Endothelial cell of umbilical vein (primary cell): ENCODE results near the gene P2RX3. TPM values are rescaled to one million over a fixed set of nuclear protein-coding genes. Genes with fewer than 3 reads are reported as not detected.

Experiments used
- BruUV-seq: library from RNA; stranded (reverse); fragments of 400-500 nt; replicated peaks from 2 replicates; lab custom pipeline; 2021; lab: Mats Ljungman, UMichigan
- CTCF ChIA-PET: fragments of 300-600, 350-600 bp; sonication (Branson Sonifier 250); formaldehyde crosslinking; loops from one replicate; lab custom pipeline; 2021; ENCODE audit warnings: antibody characterized with exemption, inconsistent platforms; lab: Charles Lee
- POLR2A ChIA-PET: fragments of 300-600, 350-600 bp; sonication (Branson Sonifier 250); formaldehyde crosslinking; loops from one replicate; lab custom pipeline; 2021; ENCODE audit warnings: antibody characterized with exemption, inconsistent platforms; lab: Charles Lee
- DNase-seq: peaks from one replicate; pipeline ENCODE4 v3.0.0-alpha.2; 2011; ENCODE audit warnings: low read depth, low spot score
- FAIRE-seq: peaks from 2 replicates; lab custom pipeline; 2011; peaks lifted over from hg19 to GRCh38; lab: Jason Lieb, UNC
- H2AFZ ChIP-seq: 2 replicates; pipeline ENCODE4 v1.6.0; 2012; ENCODE audit warnings: low read depth, low read length, control low read depth, inconsistent platforms
- H3K27ac ChIP-seq: 2 replicates; pipeline ENCODE4 v1.5.1; 2011; ENCODE audit warnings: low read depth, mild to moderate bottlenecking, control low read depth, low read length, moderate library complexity; ENCODE audit not compliant: insufficient read depth
- H3K27me3 ChIP-seq, 2 experiments: 2 replicates each; pipeline versions ENCODE4 v1.6.0 to v1.6.1; 2011; ENCODE audit warnings: low read length in 2 of 2, mixed read lengths in 1 of 2; ENCODE audit not compliant: control insufficient read depth in 2 of 2, insufficient read depth in 2 of 2
- H3K36me3 ChIP-seq, 2 experiments: 2 replicates in 1 of 2; 3 replicates in 1 of 2; pipeline ENCODE4 v1.5.1; 2011; ENCODE audit warnings: low read length in 2 of 2, mild to moderate bottlenecking in 1 of 2, moderate library complexity in 1 of 2; ENCODE audit not compliant: control insufficient read depth in 2 of 2, insufficient read depth in 2 of 2; ENCODE audit errors: extremely low read depth in 1 of 2
- H3K4me1 ChIP-seq: 3 replicates; pipeline ENCODE4 v1.5.1; 2011; ENCODE audit warnings: mild to moderate bottlenecking, low read length; ENCODE audit not compliant: control insufficient read depth, insufficient read depth; ENCODE audit errors: extremely low read depth
- H3K4me2 ChIP-seq: 2 replicates; pipeline ENCODE4 v1.6.1; 2011; ENCODE audit warnings: low read length, control low read depth, mixed read lengths; ENCODE audit not compliant: insufficient read depth
- H3K4me3 ChIP-seq, 3 experiments: fragments of 200-600 bp in 1 of 3; sonication (generic), shearing (Covaris generic) in 1 of 3; replicated peaks in 1 of 3; 2 replicates each; pipeline ENCODE4 v1.5.1; 2011 to 2016; ENCODE audit warnings: control low read depth in 3 of 3, low read length in 3 of 3, mild to moderate bottlenecking in 2 of 3, inconsistent platforms in 1 of 3, low read depth in 1 of 3, moderate library complexity in 1 of 3; ENCODE audit not compliant: insufficient read depth in 1 of 3
- H3K79me2 ChIP-seq: 2 replicates; pipeline ENCODE4 v1.6.0; 2012; ENCODE audit warnings: low read length, inconsistent platforms; ENCODE audit not compliant: control insufficient read depth, insufficient read depth
- H3K9ac ChIP-seq: replicated peaks from 2 replicates; pipeline ENCODE3; 2011; ENCODE audit warnings: low read length, control low read depth; ENCODE audit not compliant: insufficient read depth; ENCODE audit errors: extremely low read depth
- H3K9me1 ChIP-seq: replicated peaks from 3 replicates; pipeline ENCODE4 v1.6.0; 2011; ENCODE audit warnings: mild to moderate bottlenecking, low read length; ENCODE audit not compliant: control insufficient read depth, insufficient read depth; ENCODE audit errors: extremely low read depth
- H3K9me3 ChIP-seq: replicated peaks from 2 replicates; pipeline ENCODE4 v1.5.1; 2012; ENCODE audit warnings: low read length, inconsistent platforms; ENCODE audit not compliant: control insufficient read depth, insufficient read depth
- H4K20me1 ChIP-seq: replicated peaks from 2 replicates; pipeline ENCODE3; 2011; ENCODE audit warnings: mild to moderate bottlenecking, low read length; ENCODE audit not compliant: control insufficient read depth, insufficient read depth; ENCODE audit errors: extremely low read depth
- EZH2 ChIP-seq: IDR thresholded peaks from 2 replicates; pipeline ENCODE4 v1.6.1; 2012; ENCODE audit warnings: borderline replicate concordance, low read depth, mild to moderate bottlenecking, moderate library complexity, low read length, inconsistent platforms; ENCODE audit not compliant: severe bottlenecking
- FOS ChIP-seq: IDR thresholded peaks from 2 replicates; pipeline ENCODE4 v1.6.1; 2011; ENCODE audit warnings: mild to moderate bottlenecking, low read length, moderate library complexity, borderline replicate concordance; ENCODE audit not compliant: insufficient read depth
- GATA2 ChIP-seq: IDR thresholded peaks from 2 replicates; pipeline ENCODE4 v1.7.0; 2011; ENCODE audit warnings: low read depth, mild to moderate bottlenecking, moderate library complexity, mixed read lengths, low read length; ENCODE audit not compliant: insufficient read length, insufficient read depth
- JUN ChIP-seq: IDR thresholded peaks from 2 replicates; pipeline ENCODE4 v1.6.1; 2011; ENCODE audit warnings: borderline replicate concordance, low read depth; ENCODE audit not compliant: insufficient read length, insufficient read depth
- MYC ChIP-seq: IDR thresholded peaks from one replicate; pipeline ENCODE4 v1.6.1; 2011; ENCODE audit warnings: mild to moderate bottlenecking, low read depth, low read length
- POLR2A ChIP-seq: IDR thresholded peaks from 2 replicates; pipeline ENCODE4 v1.6.1; 2012; ENCODE audit warnings: low read depth, mild to moderate bottlenecking, control low read depth, low read length
- POLR2AphosphoS5 ChIP-seq: IDR thresholded peaks from 2 replicates; pipeline ENCODE4 v1.6.1; 2012; ENCODE audit warnings: low read depth, mild to moderate bottlenecking, control low read depth, low read length, moderate library complexity; ENCODE audit not compliant: insufficient read depth
- dilution Hi-C: fragments of 300-500 bp; cut with MboI; formaldehyde crosslinking; loops from one replicate; pipeline ENCODE4 v1.15.0; 2019; ENCODE audit warnings: low sequenced_read_pairs; ENCODE audit not compliant: extremely low pct_ligation_motif_present
- intact Hi-C: fragments of 100-400 bp; cut with micrococcal nuclease; formaldehyde crosslinking; loops from one replicate; pipeline ENCODE4 v1.10.0; 2022
- polyA plus RNA-seq, 4 experiments: library from polyadenylated mRNA; depleted of rRNA in 3 of 4; stranded (reverse) in 3 of 4; unstranded in 1 of 4; fragments of >200 nt; gene quantifications; 2 replicates each; pipeline versions ENCODE4 v1.2.1 to v1.2.3, GENCODE V29; 2011 to 2012; ENCODE audit warnings: missing spikeins in 1 of 4
- total RNA-seq: library from RNA; stranded (reverse); gene quantifications from 2 replicates; pipeline ENCODE4 v1.2.3, GENCODE V29; 2021
- TF ChIP-seq, protein P1 (sequence below): IDR thresholded peaks from 2 replicates; pipeline ENCODE4 v1.6.1; 2011; ENCODE audit not compliant: insufficient read depth, insufficient read length
- TF ChIP-seq, protein P2 (sequence below), 2 donors: IDR thresholded peaks; 1 replicate in 1 of 2; 2 replicates in 1 of 2; pipeline ENCODE4 v1.5.1; 2011; ENCODE audit warnings: low read length in 2 of 2, mild to moderate bottlenecking in 2 of 2, moderate library complexity in 2 of 2, control low read depth in 1 of 2, inconsistent platforms in 1 of 2, low read depth in 1 of 2; ENCODE audit not compliant: insufficient read depth in 1 of 2; ENCODE audit errors: extremely low read depth in 1 of 2

Gene P2RX3
- total and polyA plus RNA-seq, 2 donors (not counting 3 experiments of a cell fraction or from before 2014, with no cell fraction given) = not detected

DNA sequence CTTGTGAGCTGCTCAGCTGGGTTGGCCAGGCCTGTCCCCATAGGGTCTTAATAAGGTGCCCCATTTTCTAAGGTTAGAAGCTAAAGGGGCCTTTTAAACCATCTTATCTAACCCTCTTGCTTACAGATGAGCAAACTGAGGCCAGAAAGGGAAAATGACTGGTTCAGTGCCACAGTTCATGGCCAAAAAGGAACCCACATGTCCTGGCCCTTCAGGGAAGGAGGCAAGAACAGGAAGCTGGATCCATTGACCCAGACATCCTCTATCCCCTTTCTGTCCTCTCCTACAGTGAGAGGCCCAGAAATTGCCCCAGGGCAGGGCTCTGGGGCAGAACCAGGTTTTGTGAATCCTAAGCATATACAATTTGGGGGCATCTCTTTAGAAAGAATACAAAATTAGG lies 32.8 kb downstream of the P2RX3 start:
- H3K9me3 ChIP-seq = no peaks in the 10 kb centered on the region
- H3K27me3 ChIP-seq = no peaks in the 10 kb centered on the region
- DNase-seq = no peak
- no peak overlapping the region for H2AFZ ChIP-seq
- no peaks in the 10 kb centered on the region for H3K79me2 ChIP-seq
- no peak for FAIRE-seq
- POLR2A ChIA-PET = no interaction called here
- BruUV-seq = no TSS peak
- no peaks in the 10 kb centered on the region for H3K4me1 ChIP-seq
- dilution Hi-C loops (no loop called here), intact Hi-C loops (no loop called here)
- H3K4me3 ChIP-seq = no peak overlapping the region
- H3K4me2 ChIP-seq = no peak overlapping the region
- no peak overlapping the region for H3K9ac ChIP-seq
- H3K9me1 ChIP-seq = no peaks in the 10 kb centered on the region
- CTCF ChIA-PET = interaction anchor here (0.5 to 2.3 kb wide), 5 partner anchors 10 to 87 kb away, joined by 3 to 12 read pairs (median 4); no protein-coding TSS in a partner anchor
- H3K36me3 ChIP-seq = no peaks in the 10 kb centered on the region
- H3K27ac ChIP-seq = no peak overlapping the region
- H4K20me1 ChIP-seq = no peaks in the 10 kb centered on the region
- TF ChIP-seq POLR2AphosphoS5 (no peak), MYC (no peak), POLR2A (no peak), GATA2 (no peak), EZH2 (no peak), FOS (no peak), JUN (no peak)
- TF ChIP-seq, protein P1, sequence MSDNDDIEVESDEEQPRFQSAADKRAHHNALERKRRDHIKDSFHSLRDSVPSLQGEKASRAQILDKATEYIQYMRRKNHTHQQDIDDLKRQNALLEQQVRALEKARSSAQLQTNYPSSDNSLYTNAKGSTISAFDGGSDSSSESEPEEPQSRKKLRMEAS = no peak
- TF ChIP-seq, protein P2, sequence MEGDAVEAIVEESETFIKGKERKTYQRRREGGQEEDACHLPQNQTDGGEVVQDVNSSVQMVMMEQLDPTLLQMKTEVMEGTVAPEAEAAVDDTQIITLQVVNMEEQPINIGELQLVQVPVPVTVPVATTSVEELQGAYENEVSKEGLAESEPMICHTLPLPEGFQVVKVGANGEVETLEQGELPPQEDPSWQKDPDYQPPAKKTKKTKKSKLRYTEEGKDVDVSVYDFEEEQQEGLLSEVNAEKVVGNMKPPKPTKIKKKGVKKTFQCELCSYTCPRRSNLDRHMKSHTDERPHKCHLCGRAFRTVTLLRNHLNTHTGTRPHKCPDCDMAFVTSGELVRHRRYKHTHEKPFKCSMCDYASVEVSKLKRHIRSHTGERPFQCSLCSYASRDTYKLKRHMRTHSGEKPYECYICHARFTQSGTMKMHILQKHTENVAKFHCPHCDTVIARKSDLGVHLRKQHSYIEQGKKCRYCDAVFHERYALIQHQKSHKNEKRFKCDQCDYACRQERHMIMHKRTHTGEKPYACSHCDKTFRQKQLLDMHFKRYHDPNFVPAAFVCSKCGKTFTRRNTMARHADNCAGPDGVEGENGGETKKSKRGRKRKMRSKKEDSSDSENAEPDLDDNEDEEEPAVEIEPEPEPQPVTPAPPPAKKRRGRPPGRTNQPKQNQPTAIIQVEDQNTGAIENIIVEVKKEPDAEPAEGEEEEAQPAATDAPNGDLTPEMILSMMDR (IDR thresholded peaks at IDR 0.05; ENCODE audit: extremely low read depth in 1 of 2, insufficient read depth in 1 of 2, low read depth in 1 of 2, low read length in 2 of 2) = no peak
